Sigmoid colon (tissue), 7 donors: Measurements from ENCODE around the gene HSPB7. TPM values are rescaled to one million over a fixed set of nuclear protein-coding genes. Genes with fewer than 3 reads are reported as not detected.
"Not testable (repeated sequence)": the region's sequence is repeated elsewhere in the genome, so short reads cannot be mapped to it uniquely, and the experiment has no call there.

Experiments
- DNase-seq: peaks from one replicate; pipeline ENCODE4 v3.0.0-alpha.2; 2019
- H3K27ac ChIP-seq, 4 donors: fragments of 200-600 bp; sonication (generic); one replicate each; pipeline ENCODE4 v1.5.1; 2016 to 2019; ENCODE audit warnings: mild to moderate bottlenecking in 1 of 4
- H3K27me3 ChIP-seq, 3 donors: fragments of 200-600 bp; sonication (generic); one replicate each; pipeline ENCODE4 v1.5.1; 2019; ENCODE audit warnings: mild to moderate bottlenecking in 1 of 3
- H3K36me3 ChIP-seq, 4 donors: fragments of 200-600 bp; sonication (generic); one replicate each; pipeline ENCODE4 v1.5.1; 2016 to 2019
- H3K4me1 ChIP-seq, 4 donors: fragments of 200-600 bp; sonication (generic); one replicate each; pipeline ENCODE4 v1.5.1; 2017 to 2019
- H3K4me3 ChIP-seq, 4 donors: fragments of 200-600 bp; sonication (generic); one replicate each; pipeline ENCODE4 v1.5.1; 2017 to 2019; ENCODE audit warnings: mild to moderate bottlenecking in 2 of 4, moderate library complexity in 1 of 4
- H3K9me3 ChIP-seq, 4 donors: fragments of 200-600 bp in 3 of 4; sonication (generic) in 3 of 4; one replicate each; pipeline versions ENCODE4 v1.5.1 to v1.6.1; 2013 to 2019
- CTCF ChIP-seq, 4 experiments: fragments of 450-650 bp in 3 of 4; fragments of 200-600 bp in 1 of 4; IDR thresholded peaks; one replicate each; pipeline ENCODE4 v1.5.1; 2016 to 2019; ENCODE audit warnings: antibody characterized with exemption in 4 of 4, mild to moderate bottlenecking in 3 of 4, moderate library complexity in 2 of 4
- EP300 ChIP-seq, 4 donors: sonication (generic); formaldehyde crosslinking; IDR thresholded peaks; one replicate each; pipeline ENCODE4 v1.6.1; 2017; ENCODE audit warnings: antibody characterized with exemption in 4 of 4
- POLR2A ChIP-seq, 2 donors: fragments of 450-650 bp; IDR thresholded peaks; one replicate each; pipeline ENCODE4 v1.6.1; 2016; ENCODE audit warnings: antibody characterized with exemption in 2 of 2, mild to moderate bottlenecking in 2 of 2, moderate library complexity in 2 of 2
- POLR2AphosphoS5 ChIP-seq, 4 donors: sonication (generic); formaldehyde crosslinking; IDR thresholded peaks; one replicate each; pipeline ENCODE4 v1.6.1; 2017; ENCODE audit warnings: antibody characterized with exemption in 4 of 4
- WGBS, 2 donors: extraction: QIAGEN DNeasy Blood & Tissue Kit; methylation state at CpG; one replicate each; pipeline ENCODE4 v1.1.7; 2013; 5-methylcytosine and 5-hydroxymethylcytosine counted together
- intact Hi-C: fragments of 100-400 bp; cut with DNase I; formaldehyde crosslinking; loops from one replicate; pipeline ENCODE4 v1.15.1; 2023
- polyA plus RNA-seq, 3 donors: library from polyadenylated mRNA; stranded (reverse); fragments of 200-250 nt; gene quantifications; one replicate each; pipeline ENCODE4 v1.2.3, GENCODE V29; 2013
- total RNA-seq, 4 donors: library from RNA; depleted of rRNA; stranded (reverse); fragments of >200 nt; gene quantifications; one replicate each; pipeline ENCODE4 v1.1.0, GENCODE V29; 2016
- donor health status: healthy with polysubstance abuse.
- donor health status: Bipolar disorder and iron deficiency.
- donor health status: healthy.

Gene HSPB7
- total and polyA plus RNA-seq, 7 donors: 6.7 to 224 (median 44.4) TPM

GRCh38 chr1:16026723-16027484 is 9.1 kb upstream of the HSPB7 start:
- intact Hi-C loops: no loop called here
- 8 to 12% methylated on average over 33 of the region's 33 CpGs for WGBS, 2 donors
- no peak for DNase-seq
- Histone ChIP-seq H3K4me1 (peaks cover 3 to 16% (median 12%) of the 10 kb centered on the region in 4 donors), H3K36me3 (no peaks in the 10 kb centered on the region), H3K27ac (peak overlapping the region in 3 of 4 donors; percentile 47 to 65 (median 55)), H3K9me3 (no peaks in the 10 kb centered on the region), H3K27me3 (no peaks in the 10 kb centered on the region), H3K4me3 (peak overlapping the region; percentile 6 to 45 (median 26))
- TF ChIP-seq EP300 (IDR thresholded peaks at IDR 0.05): no peak
- TF ChIP-seq POLR2AphosphoS5 (IDR thresholded peaks at IDR 0.05): peak in 2 of 4 donors; percentile 16 to 24

GRCh38 chr1:16026302-16026701 is 8.5 kb upstream of the HSPB7 start:
- DNase-seq, H3K27me3 ChIP-seq, intact Hi-C loops, H3K9me3 ChIP-seq, H3K36me3 ChIP-seq: not testable (repeated sequence)
- WGBS, 2 donors: 22 to 30% methylated on average over 9 of the region's 10 CpGs
- peak overlapping the region in 3 of 4 donors; percentile 4 to 65 (median 47) for H3K27ac ChIP-seq
- peaks cover 3 to 22% (median 17%) of the 10 kb centered on the region in 4 donors for H3K4me1 ChIP-seq
- H3K4me3 ChIP-seq: peak overlapping the region in 3 of 4 donors; percentile 16 to 45 (median 36)

- no peak overlapping the region for H3K27ac ChIP-seq
- TF ChIP-seq CTCF (IDR thresholded peaks at IDR 0.05) (no peak), POLR2A (IDR thresholded peaks at IDR 0.05) (no peak), EP300 (IDR thresholded peaks at IDR 0.05) (no peak), POLR2AphosphoS5 (IDR thresholded peaks at IDR 0.05) (no peak)
- DNase-seq: no peak
- H3K4me1 ChIP-seq: peaks cover 6 to 51% (median 42%) of the 10 kb centered on the region in 4 donors
- 68 to 77% methylated on average over 7 of the region's 7 CpGs for WGBS, 2 donors
- no peaks in the 10 kb centered on the region for H3K36me3 ChIP-seq
- H3K4me3 ChIP-seq: no peak overlapping the region
- no peaks in the 10 kb centered on the region for H3K9me3 ChIP-seq
- intact Hi-C loops: no loop called here
- H3K27me3 ChIP-seq: no peaks in the 10 kb centered on the region
Observed at GRCh38 chr1:16023050-16023653, 5.3 kb upstream of the HSPB7 start.

DNA sequence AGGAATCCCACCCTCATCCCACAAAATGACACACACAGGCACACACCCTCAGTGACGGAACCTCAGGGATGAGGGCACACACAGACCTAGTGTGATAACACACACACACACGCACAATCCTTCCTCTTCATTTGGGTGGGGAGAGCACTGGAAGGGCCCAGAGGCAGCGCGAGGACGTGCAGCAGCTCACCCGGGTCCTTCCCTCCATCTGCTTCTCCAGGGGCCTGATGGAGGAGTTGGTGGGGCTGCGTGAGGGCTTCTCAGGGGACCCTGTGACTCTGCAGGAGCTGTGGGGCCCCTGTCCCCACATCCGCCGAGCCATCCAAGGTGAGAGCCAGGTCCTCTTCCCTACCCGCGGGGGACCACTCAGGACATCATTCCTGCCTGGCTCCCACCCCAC is 4.5 kb upstream of the HSPB7 start:
- no peaks in the 10 kb centered on the region for H3K36me3 ChIP-seq
- WGBS, 2 donors: 79 to 85% methylated on average over 11 of the region's 11 CpGs
- intact Hi-C loops: no loop called here
- H3K4me1 ChIP-seq: peaks cover 6 to 58% (median 45%) of the 10 kb centered on the region in 4 donors
- no peak overlapping the region for H3K4me3 ChIP-seq
- H3K27ac ChIP-seq: peak overlapping the region in 2 of 4 donors; percentile 94
- no peaks in the 10 kb centered on the region for H3K9me3 ChIP-seq
- no peak for TF ChIP-seq POLR2A (IDR thresholded peaks at IDR 0.05)
- no peak for TF ChIP-seq POLR2AphosphoS5 (IDR thresholded peaks at IDR 0.05)
- TF ChIP-seq EP300 (IDR thresholded peaks at IDR 0.05): no peak
- TF ChIP-seq CTCF (IDR thresholded peaks at IDR 0.05): no peak
- DNase-seq: no peak
- no peaks in the 10 kb centered on the region for H3K27me3 ChIP-seq

GRCh38 chr1:16021681-16022080 is 3.8 kb upstream of the HSPB7 start, which contains the start of gene CLCNKA:
Gene CLCNKA, plus strand, starts transcription at chr1:16022036. Its CDS starts 584 bp downstream, at chr1:16022620.
- 20 to 53% methylated on average over 6 of the region's 6 CpGs for whole genome bisulfite sequencing, 2 donors
- TF ChIP-seq POLR2AphosphoS5 (IDR thresholded peaks at IDR 0.05) (no peak), EP300 (IDR thresholded peaks at IDR 0.05) (no peak), CTCF (IDR thresholded peaks at IDR 0.05) (no peak), POLR2A (IDR thresholded peaks at IDR 0.05) (no peak)
- DNase-seq: no peak
- Histone ChIP-seq H3K9me3 (no peaks in the 10 kb centered on the region), H3K27ac (peak within 1 kb of the TSS; percentile 92 to 94 (median 94)), H3K36me3 (no peaks in the 10 kb centered on the region), H3K4me1 (peaks cover 3 to 55% (median 42%) of the 10 kb centered on the region in 4 donors), H3K27me3 (no peaks in the 10 kb centered on the region), H3K4me3 (no peak within 1 kb of the TSS)
- intact Hi-C loops: no loop called here

DNA sequence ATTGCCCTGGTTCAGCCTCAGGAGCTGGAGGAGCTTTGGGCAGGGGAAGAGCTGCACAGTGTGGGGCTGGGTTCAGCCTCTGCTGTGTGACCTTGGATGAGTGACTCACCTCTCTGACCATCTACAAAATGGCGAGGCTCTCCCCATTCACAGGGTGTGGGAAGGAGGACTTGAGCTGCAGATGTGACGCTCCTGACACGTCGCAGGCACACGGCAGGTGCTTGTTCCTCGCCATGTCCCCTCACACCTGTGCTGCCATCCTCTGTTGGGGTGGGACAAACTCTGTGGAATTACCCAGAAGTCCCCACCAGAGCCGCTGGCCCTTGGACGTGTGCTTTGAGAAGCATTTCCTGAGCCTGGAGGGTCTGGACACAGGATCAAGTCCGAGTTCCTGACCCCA is 3.0 kb upstream of the HSPB7 start:
- not testable (repeated sequence) for DNase-seq
- WGBS, 2 donors: 81 to 83% methylated on average over 9 of the region's 9 CpGs
- H3K4me1 ChIP-seq: peaks cover 3 to 59% (median 44%) of the 10 kb centered on the region in 4 donors

More for the DNA sequence above, 3.0 kb upstream of the HSPB7 start:
- H3K4me3 ChIP-seq, H3K27me3 ChIP-seq, H3K36me3 ChIP-seq, intact Hi-C loops, H3K9me3 ChIP-seq: not testable (repeated sequence)
- peak overlapping the region; percentile 92 to 94 (median 94) for H3K27ac ChIP-seq
